GM19035 (cell line): ENCODE data around the gene KRTAP9-8.
"Not testable (repeated sequence)": the region's sequence is repeated elsewhere in the genome, so short reads cannot be mapped to it uniquely, and the experiment has no call there.

Experiments
- ATAC-seq: cut with Tn5 transposase; IDR thresholded peaks from one replicate; pipeline ENCODE4 v1.9.1; 2021; ENCODE audit not compliant: unreplicated experiment

KRTAP9-8 gene

GRCh38 chr17:41237949-41238437 lies at the start of gene KRTAP9-8:
Gene KRTAP9-8, plus strand, starts transcription at chr17:41237999. Its CDS starts 53 bp downstream, at chr17:41238052.
- not testable (repeated sequence) for ATAC-seq

GRCh38 chr17:41189837-41190318 lies 47.9 kb upstream of the KRTAP9-8 start, which contains the start of gene KRTAP9-1:
Gene KRTAP9-1, plus strand, starts transcription at chr17:41189887. Its CDS starts 0 bp downstream, at chr17:41189887.
- not testable (repeated sequence) for ATAC-seq

- ATAC-seq: no peak
These were observed 47.5 kb upstream of the KRTAP9-8 start for GRCh38 chr17:41190328-41190727.

GRCh38 chr17:41196068-41196467 lies 41.7 kb upstream of the KRTAP9-8 start:
- ATAC-seq: no peak

GRCh38 chr17:41199421-41200078 lies 38.2 kb upstream of the KRTAP9-8 start:
- no peak for ATAC-seq

GRCh38 chr17:41211845-41212466 lies 25.8 kb upstream of the KRTAP9-8 start:
- no peak for ATAC-seq

GRCh38 chr17:41212524-41213169 lies 25.2 kb upstream of the KRTAP9-8 start:
- ATAC-seq: no peak

GRCh38 chr17:41215681-41216080 lies 22.1 kb upstream of the KRTAP9-8 start:
- ATAC-seq: no peak

GRCh38 chr17:41223821-41224220 lies 14.0 kb upstream of the KRTAP9-8 start:
- no peak for ATAC-seq

- no peak for ATAC-seq
These were observed 11.7 kb upstream of the KRTAP9-8 start for GRCh38 chr17:41226051-41226450.

- not testable (repeated sequence) for ATAC-seq
These were observed 11.2 kb upstream of the KRTAP9-8 start, which contains the start of gene KRTAP9-2 for GRCh38 chr17:41226598-41227095. Gene KRTAP9-2, plus strand, starts transcription at chr17:41226648. Its CDS starts 7 bp downstream, at chr17:41226655.

- ATAC-seq: no peak
These were observed 7.7 kb upstream of the KRTAP9-8 start for GRCh38 chr17:41230094-41230493.

GRCh38 chr17:41231731-41232130 lies 6.1 kb upstream of the KRTAP9-8 start:
- no peak for ATAC-seq

GRCh38 chr17:41232399-41233105 lies 5.2 kb upstream of the KRTAP9-8 start, which contains the start of gene KRTAP9-3:
Gene KRTAP9-3, plus strand, starts transcription at chr17:41232449. Its CDS starts 53 bp downstream, at chr17:41232502.
- ATAC-seq: not testable (repeated sequence)

GRCh38 chr17:41237116-41237515 lies 683 bp upstream of the KRTAP9-8 start:
- not testable (repeated sequence) for ATAC-seq

GRCh38 chr17:41246995-41247787 lies 9.4 kb downstream of the KRTAP9-8 start:
- not testable (repeated sequence) for ATAC-seq

GRCh38 chr17:41249637-41250240 lies 11.9 kb downstream of the KRTAP9-8 start, which contains the start of gene KRTAP9-4:
Gene KRTAP9-4, plus strand, starts transcription at chr17:41249687. Its CDS starts 34 bp downstream, at chr17:41249721.
- not testable (repeated sequence) for ATAC-seq

- no peak for ATAC-seq
These were observed 13.5 kb downstream of the KRTAP9-8 start for GRCh38 chr17:41251261-41251660.

- no peak for ATAC-seq
These were observed 17.1 kb downstream of the KRTAP9-8 start for GRCh38 chr17:41254861-41255260.
